ENCODE data around the gene NFATC3. TPM values are rescaled to one million over a fixed set of nuclear protein-coding genes. Genes with fewer than 3 reads are reported as not detected.

Gene NFATC3
- 100 to 1,000 TPM in 1 of 2 donors, 10 to 100 TPM in 1; 94.5 to 101 TPM for total RNA-seq
- 96.0 to 150 reads per million in 2 donors for total RNA-seq

DNA sequence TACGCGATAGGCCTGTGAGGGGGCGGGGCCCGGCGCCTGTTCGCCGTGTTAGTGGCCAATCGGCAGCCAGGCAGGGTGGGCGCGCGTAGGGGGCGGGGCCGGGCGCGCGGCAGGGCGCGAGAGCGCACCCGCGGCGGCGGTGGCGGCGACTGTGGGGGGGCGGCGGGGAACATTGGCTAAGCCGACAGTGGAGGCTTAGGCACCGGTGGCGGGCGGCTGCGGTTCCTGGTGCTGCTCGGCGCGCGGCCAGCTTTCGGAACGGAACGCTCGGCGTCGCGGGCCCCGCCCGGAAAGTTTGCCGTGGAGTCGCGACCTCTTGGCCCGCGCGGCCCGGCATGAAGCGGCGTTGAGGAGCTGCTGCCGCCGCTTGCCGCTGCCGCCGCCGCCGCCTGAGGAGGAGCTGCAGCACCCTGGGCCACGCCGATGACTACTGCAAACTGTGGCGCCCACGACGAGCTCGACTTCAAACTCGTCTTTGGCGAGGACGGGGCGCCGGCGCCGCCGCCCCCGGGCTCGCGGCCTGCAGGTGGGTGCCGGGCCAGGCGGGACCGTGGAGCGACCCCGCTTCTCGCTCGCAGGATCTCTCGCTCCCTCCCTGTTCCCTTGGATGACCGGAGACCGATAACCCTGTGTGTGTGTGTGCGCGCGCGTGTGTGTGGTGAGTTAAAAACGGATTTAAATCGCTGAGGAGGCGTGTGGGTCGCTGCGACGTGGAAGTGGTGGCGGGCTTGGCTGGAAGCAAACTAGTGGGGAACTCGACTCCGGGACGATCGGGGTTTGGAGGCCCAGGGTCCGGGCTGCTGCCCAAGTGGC, at the start of gene NFATC3:
Gene NFATC3, plus strand, starts transcription at position 112 of the 813 bp plus-strand sequence. Its CDS starts 312 bp downstream, at position 424.
- no peaks in the 10 kb centered on the region for H3K9me3 ChIP-seq (ENCODE audit: control insufficient read depth, low read length, poor library complexity, severe bottlenecking)
- Mint-ChIP-seq H3K4me1 (peaks cover 61% of the 10 kb centered on the region), H3K27ac (peak within 1 kb of the TSS; percentile 96), H3K36me3 (ENCODE audit: low read depth) (peaks cover 2% of the 10 kb centered on the region), H3K27me3 (no peaks in the 10 kb centered on the region), H3K4me3 (peak within 1 kb of the TSS; percentile 98)
- ATAC-seq = peak; percentile 84
- peak; percentile 97 to 99 (median 99) for DNase-seq

DNA sequence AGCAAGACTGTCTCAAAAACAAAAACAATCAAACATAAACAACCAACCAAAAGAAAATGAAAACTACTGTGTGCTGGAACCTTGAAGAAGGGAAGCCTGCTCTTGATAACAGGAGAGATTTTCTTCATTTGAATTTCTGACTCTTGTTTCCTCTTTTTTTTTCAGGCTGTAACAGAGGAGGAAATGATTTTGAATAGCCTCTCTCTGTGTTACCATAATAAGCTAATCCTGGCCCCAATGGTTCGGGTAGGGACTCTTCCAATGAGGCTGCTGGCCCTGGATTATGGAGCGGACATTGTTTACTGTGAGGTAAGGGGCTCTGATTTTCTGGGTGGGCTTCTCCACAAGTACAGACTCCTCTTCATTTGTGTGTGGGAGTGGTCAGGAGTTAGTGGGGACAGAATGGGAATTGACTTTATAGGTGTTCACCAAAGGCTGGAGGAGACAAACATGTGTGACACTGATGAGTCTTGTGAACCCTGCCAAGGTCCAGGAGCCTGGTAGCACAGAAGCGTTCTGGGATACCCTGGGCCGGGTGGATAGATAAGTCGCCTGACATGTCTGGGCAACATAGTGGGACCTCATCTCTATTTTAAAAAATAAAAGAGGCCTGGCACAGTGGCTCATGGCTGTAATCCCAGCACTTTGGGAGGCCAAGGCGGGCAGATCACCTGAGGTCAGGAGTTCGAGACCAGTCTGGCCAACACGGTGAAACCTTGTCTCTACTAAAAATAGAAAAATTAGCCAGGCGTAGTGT, 47.2 kb upstream of the NFATC3 start:
- no peak for ATAC-seq

DNA sequence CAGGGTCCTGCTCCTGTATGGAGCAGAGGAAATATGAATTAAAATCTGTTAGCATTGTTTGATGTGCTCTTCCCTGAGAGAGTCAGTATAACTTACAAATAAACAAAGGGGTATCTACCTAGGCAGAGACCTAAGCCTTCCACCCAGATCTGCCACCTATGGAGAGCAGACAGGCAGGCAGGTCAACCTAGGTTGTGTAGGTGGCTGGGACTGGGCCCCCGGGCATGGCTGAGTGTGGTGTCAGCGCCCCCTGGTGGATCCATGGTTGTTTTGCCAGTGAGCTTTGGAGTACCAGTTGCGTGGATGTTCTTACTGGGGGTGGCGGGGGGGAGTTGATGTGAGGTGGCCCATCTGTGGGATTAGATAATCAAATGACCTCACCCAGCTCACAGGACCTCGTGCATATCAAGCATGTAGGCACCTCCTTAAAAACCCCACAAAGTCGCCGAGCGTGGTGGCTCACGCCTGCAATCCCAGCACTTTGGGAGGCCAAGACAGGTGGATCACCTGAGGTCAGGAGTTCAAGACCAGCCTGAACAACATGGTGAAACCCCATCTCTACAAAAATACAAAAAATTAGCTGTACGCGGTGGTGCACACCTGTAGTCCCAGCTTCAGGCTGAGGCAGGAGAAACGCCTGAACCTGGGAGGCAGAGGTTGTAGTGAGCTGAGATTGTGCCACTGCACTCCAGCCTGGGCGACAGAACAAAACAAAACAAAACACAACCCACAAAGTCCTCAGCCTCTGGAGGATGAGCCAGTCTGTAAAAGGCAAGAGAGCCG, 44.5 kb upstream of the NFATC3 start:
- DNase-seq (peak; percentile 76 to 89 (median 76)), ATAC-seq (peak; percentile 99)
- H3K9me3 ChIP-seq (ENCODE audit: control insufficient read depth, low read length, poor library complexity, severe bottlenecking) = no peaks in the 10 kb centered on the region
- Mint-ChIP-seq H3K4me3 (no peak overlapping the region), H3K27me3 (no peaks in the 10 kb centered on the region), H3K4me1 (peaks cover 12% of the 10 kb centered on the region), H3K27ac (no peak overlapping the region), H3K36me3 (ENCODE audit: low read depth) (peaks cover 2% of the 10 kb centered on the region)

More for the DNA sequence above, 47.2 kb upstream of the NFATC3 start:
- DNase-seq = no peak
- Mint-ChIP-seq H3K4me3 (no peak overlapping the region), H3K36me3 (ENCODE audit: low read depth) (peaks cover 2% of the 10 kb centered on the region), H3K4me1 (peaks cover 14% of the 10 kb centered on the region), H3K27ac (no peak overlapping the region), H3K27me3 (no peaks in the 10 kb centered on the region)
- no peaks in the 10 kb centered on the region for H3K9me3 ChIP-seq (ENCODE audit: control insufficient read depth, low read length, poor library complexity, severe bottlenecking)

DNA sequence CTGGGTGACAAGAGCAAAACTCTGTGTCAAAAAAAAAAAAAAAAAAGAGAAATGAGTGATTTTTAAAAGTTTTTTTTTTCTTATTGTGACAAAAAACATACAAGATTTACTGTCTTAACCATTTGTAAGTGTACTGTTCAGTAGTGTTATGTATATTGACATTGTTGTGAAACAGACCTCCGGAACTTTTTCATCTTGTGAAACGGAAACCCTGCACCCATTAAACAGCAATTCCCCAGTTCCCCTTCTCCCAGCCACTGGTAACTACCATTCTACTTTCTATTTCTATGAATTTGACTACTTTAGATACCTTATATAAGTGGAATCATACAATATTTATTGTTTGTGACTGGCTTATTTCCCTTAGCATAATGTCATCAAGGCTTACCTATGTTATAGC, 43.4 kb upstream of the NFATC3 start:
- DNase-seq (no peak), ATAC-seq (no peak)
- H3K27me3 Mint-ChIP-seq = no peaks in the 10 kb centered on the region
- no peak overlapping the region for H3K27ac Mint-ChIP-seq
- no peak overlapping the region for H3K4me3 Mint-ChIP-seq
- H3K4me1 Mint-ChIP-seq = peaks cover 12% of the 10 kb centered on the region
- H3K9me3 ChIP-seq (ENCODE audit: control insufficient read depth, low read length, poor library complexity, severe bottlenecking) = no peaks in the 10 kb centered on the region
- H3K36me3 Mint-ChIP-seq (ENCODE audit: low read depth) = peaks cover 2% of the 10 kb centered on the region

DNA sequence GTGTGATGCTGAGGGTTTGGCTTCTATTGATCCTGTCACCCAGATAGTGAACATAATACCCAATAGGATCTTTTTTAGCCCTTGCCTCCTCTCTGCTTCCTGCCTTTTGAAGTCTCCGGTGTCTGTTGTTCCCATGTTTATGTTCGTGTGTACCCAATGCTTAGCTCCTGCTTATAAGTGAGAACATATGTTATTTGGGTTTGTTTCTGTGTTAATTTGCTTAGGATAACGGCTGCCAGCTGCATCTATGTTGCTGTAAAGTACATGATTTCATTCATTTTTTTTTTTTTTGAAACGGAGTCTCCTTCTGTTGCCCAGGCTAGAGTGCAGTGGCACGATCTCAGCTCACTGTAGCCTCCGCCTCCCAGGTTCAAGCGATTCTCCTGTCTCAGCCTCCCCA, 39.1 kb upstream of the NFATC3 start:
- H3K4me3 Mint-ChIP-seq = no peak overlapping the region
- peaks cover 3% of the 10 kb centered on the region for H3K36me3 Mint-ChIP-seq (ENCODE audit: low read depth)
- peaks cover 6% of the 10 kb centered on the region for H3K4me1 Mint-ChIP-seq
- ATAC-seq (no peak), DNase-seq (no peak)
- no peaks in the 10 kb centered on the region for H3K27me3 Mint-ChIP-seq
- H3K9me3 ChIP-seq (ENCODE audit: control insufficient read depth, low read length, poor library complexity, severe bottlenecking) = no peaks in the 10 kb centered on the region
- no peak overlapping the region for H3K27ac Mint-ChIP-seq

DNA sequence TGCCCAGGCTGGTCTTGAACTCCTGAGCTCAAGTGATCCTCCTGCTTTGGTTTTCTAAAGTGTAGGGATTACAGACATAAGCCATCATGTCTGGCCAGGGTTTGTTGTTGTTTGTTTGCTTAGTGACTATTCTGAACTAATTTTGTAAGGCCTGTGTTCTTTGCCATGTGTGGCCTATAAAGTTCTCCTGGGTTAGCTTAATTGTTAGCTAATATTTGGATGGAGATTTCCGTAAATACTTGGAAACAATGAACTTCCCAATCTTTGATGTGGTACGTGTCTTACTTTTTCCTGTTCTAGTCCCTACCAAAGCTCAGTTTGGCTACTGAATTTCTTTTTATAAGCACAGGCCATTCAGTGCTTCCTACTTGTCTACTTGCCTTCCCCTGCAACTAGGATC, 37.2 kb upstream of the NFATC3 start:
- Mint-ChIP-seq H3K27ac (peak overlapping the region; percentile 68), H3K36me3 (ENCODE audit: low read depth) (peaks cover 3% of the 10 kb centered on the region)

DNA sequence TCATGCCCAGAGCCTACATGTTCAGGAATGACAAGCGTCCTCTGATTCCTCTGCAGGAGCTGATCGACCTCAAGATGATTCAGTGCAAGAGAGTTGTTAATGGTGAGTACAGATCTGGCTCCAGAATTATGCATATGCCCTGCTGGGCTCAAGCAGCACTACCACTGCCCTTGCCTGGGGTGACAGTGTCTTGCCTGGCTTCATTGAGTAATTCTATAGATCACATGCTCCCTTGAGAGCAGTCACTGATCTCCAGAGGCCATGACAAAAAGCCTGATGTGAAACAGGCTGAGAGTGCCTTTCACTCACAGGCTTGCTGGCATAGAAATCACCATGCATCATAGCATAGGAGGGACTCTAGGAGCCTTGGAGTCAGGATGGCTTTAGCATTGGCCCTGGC, 35.7 kb upstream of the NFATC3 start:
- no peak overlapping the region for H3K4me3 Mint-ChIP-seq
- H3K27ac Mint-ChIP-seq = no peak overlapping the region
- H3K27me3 Mint-ChIP-seq = no peaks in the 10 kb centered on the region
- H3K4me1 Mint-ChIP-seq = peaks cover 6% of the 10 kb centered on the region
- peaks cover 3% of the 10 kb centered on the region for H3K36me3 Mint-ChIP-seq (ENCODE audit: low read depth)
- DNase-seq (no peak), ATAC-seq (no peak)
- no peaks in the 10 kb centered on the region for H3K9me3 ChIP-seq (ENCODE audit: control insufficient read depth, low read length, poor library complexity, severe bottlenecking)

More for the DNA sequence above, 37.2 kb upstream of the NFATC3 start:
- Mint-ChIP-seq H3K27me3 (no peaks in the 10 kb centered on the region), H3K4me1 (peaks cover 6% of the 10 kb centered on the region), H3K4me3 (no peak overlapping the region)
- H3K9me3 ChIP-seq (ENCODE audit: control insufficient read depth, low read length, poor library complexity, severe bottlenecking) = no peaks in the 10 kb centered on the region
- ATAC-seq (no peak), DNase-seq (no peak)

DNA sequence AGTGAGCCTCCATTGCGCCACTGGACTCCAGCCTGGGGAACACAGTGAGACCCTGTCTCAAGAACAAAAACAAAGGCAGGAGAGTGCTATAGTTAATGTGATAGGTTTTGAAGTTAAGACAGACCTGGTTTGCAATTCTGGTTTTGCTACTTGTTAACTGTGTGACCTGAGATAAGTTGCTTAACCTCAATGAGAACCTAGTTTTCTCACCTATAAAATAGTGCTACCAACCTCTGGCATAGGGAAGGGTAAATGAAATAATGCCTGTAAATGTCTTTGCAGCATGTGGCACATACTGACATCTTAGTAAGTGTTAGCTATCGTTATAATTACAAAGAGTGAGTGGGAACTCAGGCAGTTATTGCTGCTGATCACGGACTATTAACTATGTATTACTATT, 29.8 kb upstream of the NFATC3 start:
- Mint-ChIP-seq H3K36me3 (ENCODE audit: low read depth) (peaks cover 7% of the 10 kb centered on the region), H3K27ac (no peak overlapping the region), H3K4me3 (peak overlapping the region; percentile 9), H3K4me1 (peaks cover 9% of the 10 kb centered on the region), H3K27me3 (no peaks in the 10 kb centered on the region)
- ATAC-seq = no peak
- no peaks in the 10 kb centered on the region for H3K9me3 ChIP-seq (ENCODE audit: control insufficient read depth, low read length, poor library complexity, severe bottlenecking)
- no peak for DNase-seq

DNA sequence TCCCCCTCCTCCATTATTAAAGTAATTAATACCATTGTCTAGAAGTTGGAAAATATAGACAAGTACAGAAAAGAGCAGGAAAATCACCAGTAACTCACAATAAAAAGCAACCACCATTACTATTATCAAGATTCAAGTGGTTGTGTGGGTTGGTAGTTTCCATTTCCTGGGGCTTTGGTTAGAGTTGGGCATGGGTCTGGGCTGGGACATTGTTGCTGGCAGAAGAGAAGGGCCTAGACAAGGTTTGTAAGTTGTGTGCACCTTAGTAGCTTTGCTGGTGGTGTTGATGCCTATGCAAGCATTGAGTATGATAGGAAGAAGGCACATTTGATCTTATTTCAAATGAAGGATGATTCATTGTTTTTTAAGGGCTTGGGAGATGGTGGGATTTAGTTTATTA, 25.4 kb upstream of the NFATC3 start:
- no peak for ATAC-seq
- Mint-ChIP-seq H3K4me3 (no peak overlapping the region), H3K27ac (peak overlapping the region; percentile 49)

DNA sequence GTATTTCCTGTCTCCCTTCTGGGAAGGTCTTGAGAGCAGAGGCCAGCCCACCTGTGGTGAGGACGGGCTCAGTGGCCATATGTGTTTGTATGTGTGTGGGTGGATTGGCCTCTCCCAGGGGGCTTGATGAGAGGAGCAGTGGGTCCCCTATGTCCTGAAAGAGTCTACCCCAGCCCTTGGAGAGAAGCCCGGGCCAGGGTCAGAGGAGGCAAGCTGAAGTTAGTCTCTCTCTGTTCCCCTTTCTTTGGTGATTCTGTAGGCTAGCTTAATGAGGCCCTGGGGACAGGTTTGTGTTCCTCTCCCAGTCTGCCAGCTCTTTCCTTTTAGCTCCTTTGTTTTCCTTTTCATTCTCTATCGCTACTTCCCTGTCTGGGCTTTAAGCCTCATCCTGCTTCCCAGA, 23.8 kb upstream of the NFATC3 start:
- ATAC-seq (no peak), DNase-seq (no peak)
- H3K4me1 Mint-ChIP-seq = peaks cover 36% of the 10 kb centered on the region
- peak overlapping the region; percentile 60 for H3K27ac Mint-ChIP-seq
- no peaks in the 10 kb centered on the region for H3K36me3 Mint-ChIP-seq (ENCODE audit: low read depth)
- H3K4me3 Mint-ChIP-seq = no peak overlapping the region
- H3K9me3 ChIP-seq (ENCODE audit: control insufficient read depth, low read length, poor library complexity, severe bottlenecking) = no peaks in the 10 kb centered on the region
- no peaks in the 10 kb centered on the region for H3K27me3 Mint-ChIP-seq

More for the DNA sequence above, 25.4 kb upstream of the NFATC3 start:
- H3K9me3 ChIP-seq (ENCODE audit: control insufficient read depth, low read length, poor library complexity, severe bottlenecking) = no peaks in the 10 kb centered on the region
- Mint-ChIP-seq H3K27me3 (no peaks in the 10 kb centered on the region), H3K4me1 (peaks cover 29% of the 10 kb centered on the region), H3K36me3 (ENCODE audit: low read depth) (peaks cover 4% of the 10 kb centered on the region)
- DNase-seq = no peak

DNA sequence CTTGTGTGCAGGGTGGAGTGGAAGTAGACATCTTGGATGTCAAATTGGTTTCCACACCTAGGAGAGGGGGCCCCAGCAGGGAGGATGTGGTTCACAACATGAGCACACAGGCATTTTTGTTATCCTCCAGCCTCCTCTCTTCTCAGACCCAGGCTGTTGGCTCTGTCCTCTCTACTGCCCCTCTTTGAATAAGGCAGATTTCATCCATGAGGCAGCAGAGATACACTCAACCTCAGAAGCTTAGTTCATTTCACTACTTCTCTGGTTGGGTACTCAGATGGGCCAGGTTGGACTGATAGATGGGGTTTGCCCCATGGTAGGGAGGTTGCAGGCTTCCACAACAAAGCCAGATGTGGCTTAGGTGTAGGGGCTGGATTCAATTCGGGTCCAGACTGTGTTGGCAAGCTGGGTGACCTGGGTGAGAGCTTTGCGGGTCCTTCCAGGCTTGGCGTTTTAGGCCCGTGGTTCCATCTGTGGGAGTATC, 22.2 kb upstream of the NFATC3 start:
- no peaks in the 10 kb centered on the region for H3K9me3 ChIP-seq (ENCODE audit: control insufficient read depth, low read length, poor library complexity, severe bottlenecking)
- H3K4me1 Mint-ChIP-seq = peaks cover 36% of the 10 kb centered on the region
- ATAC-seq (peak; percentile 59), DNase-seq (no peak)
- peaks cover 2% of the 10 kb centered on the region for H3K36me3 Mint-ChIP-seq (ENCODE audit: low read depth)
- H3K27me3 Mint-ChIP-seq = no peaks in the 10 kb centered on the region
- H3K27ac Mint-ChIP-seq = no peak overlapping the region
- H3K4me3 Mint-ChIP-seq = peak overlapping the region; percentile 42

DNA sequence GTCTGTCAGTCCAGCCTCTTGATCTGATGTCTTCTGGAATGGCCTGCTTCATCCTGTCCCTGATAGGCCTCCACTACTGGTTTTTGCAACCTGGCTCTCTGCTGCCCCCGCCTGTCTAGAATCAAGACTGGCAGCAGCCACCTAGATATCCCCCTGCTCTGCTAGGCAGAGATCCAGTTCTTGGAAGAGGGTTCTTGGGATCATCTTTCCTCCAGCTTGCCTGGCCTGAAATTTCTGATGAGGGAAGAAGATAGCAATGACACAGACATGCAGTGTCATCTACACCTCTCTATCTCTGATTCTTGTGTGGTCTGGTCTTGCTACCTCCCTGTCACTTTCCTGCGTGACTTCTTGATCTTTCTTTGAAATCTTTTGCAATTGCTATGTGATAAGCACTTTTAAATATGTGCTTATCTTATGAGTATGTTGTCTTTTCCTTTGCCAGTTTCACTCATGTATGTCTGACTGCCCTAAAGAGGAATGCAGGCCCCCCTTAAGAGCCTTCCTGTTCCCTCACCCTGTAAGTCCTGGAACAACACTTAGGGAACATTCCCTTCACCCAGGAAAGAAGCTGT, 20.3 kb upstream of the NFATC3 start:
- Mint-ChIP-seq H3K27ac (peak overlapping the region; percentile 74), H3K36me3 (ENCODE audit: low read depth) (peaks cover 2% of the 10 kb centered on the region), H3K4me3 (no peak overlapping the region), H3K4me1 (peaks cover 39% of the 10 kb centered on the region), H3K27me3 (no peaks in the 10 kb centered on the region)
- DNase-seq (peak; percentile 43 to 64 (median 51)), ATAC-seq (peak; percentile 89)
- no peaks in the 10 kb centered on the region for H3K9me3 ChIP-seq (ENCODE audit: control insufficient read depth, low read length, poor library complexity, severe bottlenecking)

Data from T-helper 17 cell (primary cell).